GM21367 (cell line): ENCODE measurements around the gene BHLHE41.

ENCODE experiments used
- ATAC-seq: cut with Tn5 transposase; IDR thresholded peaks from one replicate; pipeline ENCODE4 v1.9.1; 2021; ENCODE audit not compliant: unreplicated experiment

BHLHE41 gene

GRCh38 chr12:26090836-26091510 is 33.9 kb downstream of the BHLHE41 start:
- ATAC-seq = no peak

GRCh38 chr12:26088998-26089397 is 35.8 kb downstream of the BHLHE41 start:
- ATAC-seq = peak; percentile 98

- no peak for ATAC-seq
Measured at GRCh38 chr12:26086936-26087335, 37.9 kb downstream of the BHLHE41 start.

- ATAC-seq = no peak
Measured at GRCh38 chr12:26080911-26081310, 43.9 kb downstream of the BHLHE41 start.

- no peak for ATAC-seq
Measured at GRCh38 chr12:26077915-26078702, 46.7 kb downstream of the BHLHE41 start.
